Measurements from ENCODE around the gene PTPRE. TPM values are rescaled to one million over a fixed set of nuclear protein-coding genes. Genes with fewer than 3 reads are reported as not detected.

Gene PTPRE
- total RNA-seq, 2 experiments from 2014 or later, result 19.9 to 22.3 TPM

- Mint-ChIP-seq H3K36me3 (ENCODE audit: low read depth) (peaks cover 86% of the 10 kb centered on the region), H3K27me3 (no peaks in the 10 kb centered on the region), H3K4me1 (ENCODE audit: low read depth) (no peaks in the 10 kb centered on the region), H3K9me3 (no peaks in the 10 kb centered on the region), H3K4me3 (no peak overlapping the region), H3K27ac (no peak overlapping the region)
- ChIA-PET CTCF (interaction anchor here (0.8 to 2.1 kb wide), 6 partner anchors 10 to 97 kb away, joined by 3 to 6 read pairs (median 3); no protein-coding TSS in a partner anchor), POLR2A (interaction anchor here (0.6 to 2.2 kb wide), 5 partner anchors 10 to 19 kb away, joined by 3 to 18 read pairs (median 10); partner anchors contain the start of gene MKI67)
- ATAC-seq (no peak), DNase-seq (no peak)
- intact Hi-C loops (cut with micrococcal nuclease), result no loop called here
- TF ChIP-seq CTCF (IDR thresholded peaks at IDR 0.05), result no peak
Observed at GRCh38 chr10:128115356-128115755, 208.5 kb downstream of the PTPRE start.

DNA sequence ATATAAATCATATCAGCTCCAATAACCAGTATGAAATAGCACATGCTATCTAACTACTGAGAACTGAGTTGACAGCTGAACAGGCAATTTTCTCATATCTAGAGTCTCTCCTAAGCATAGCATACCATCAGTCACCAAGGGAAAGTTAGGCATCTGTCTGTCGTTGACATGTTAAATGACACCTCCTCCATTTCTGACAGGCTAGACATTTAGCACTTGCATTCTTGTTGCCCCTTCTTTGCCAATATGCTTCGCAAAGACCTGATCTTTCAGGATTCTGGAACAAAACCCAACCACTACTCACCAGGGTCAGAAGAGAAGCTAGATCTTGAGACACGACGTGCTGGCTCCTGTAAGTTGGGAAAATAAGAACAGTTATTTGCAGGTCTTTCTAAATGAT is 209.3 kb downstream of the PTPRE start:
- no peak for ATAC-seq
- DNase-seq, result no peak
- CTCF ChIA-PET, result interaction anchor here (0.8 to 2.1 kb wide), 9 partner anchors 9 to 96 kb away, joined by 3 to 7 read pairs (median 3); no protein-coding TSS in a partner anchor
- H3K4me3 Mint-ChIP-seq, result no peak overlapping the region
- peaks cover 90% of the 10 kb centered on the region for H3K36me3 Mint-ChIP-seq (ENCODE audit: low read depth)
- H3K9me3 Mint-ChIP-seq, result no peaks in the 10 kb centered on the region
- intact Hi-C loops (cut with micrococcal nuclease), result no loop called here
- POLR2A ChIA-PET, result interaction anchor here (0.9 to 2.2 kb wide), 6 partner anchors 9 to 54 kb away, joined by 3 to 18 read pairs (median 6); partner anchors contain the start of gene MKI67
- peaks cover 1% of the 10 kb centered on the region for H3K27me3 Mint-ChIP-seq
- no peak for TF ChIP-seq CTCF (IDR thresholded peaks at IDR 0.05)
- H3K4me1 Mint-ChIP-seq (ENCODE audit: low read depth), result no peaks in the 10 kb centered on the region
- no peak overlapping the region for H3K27ac Mint-ChIP-seq

DNA sequence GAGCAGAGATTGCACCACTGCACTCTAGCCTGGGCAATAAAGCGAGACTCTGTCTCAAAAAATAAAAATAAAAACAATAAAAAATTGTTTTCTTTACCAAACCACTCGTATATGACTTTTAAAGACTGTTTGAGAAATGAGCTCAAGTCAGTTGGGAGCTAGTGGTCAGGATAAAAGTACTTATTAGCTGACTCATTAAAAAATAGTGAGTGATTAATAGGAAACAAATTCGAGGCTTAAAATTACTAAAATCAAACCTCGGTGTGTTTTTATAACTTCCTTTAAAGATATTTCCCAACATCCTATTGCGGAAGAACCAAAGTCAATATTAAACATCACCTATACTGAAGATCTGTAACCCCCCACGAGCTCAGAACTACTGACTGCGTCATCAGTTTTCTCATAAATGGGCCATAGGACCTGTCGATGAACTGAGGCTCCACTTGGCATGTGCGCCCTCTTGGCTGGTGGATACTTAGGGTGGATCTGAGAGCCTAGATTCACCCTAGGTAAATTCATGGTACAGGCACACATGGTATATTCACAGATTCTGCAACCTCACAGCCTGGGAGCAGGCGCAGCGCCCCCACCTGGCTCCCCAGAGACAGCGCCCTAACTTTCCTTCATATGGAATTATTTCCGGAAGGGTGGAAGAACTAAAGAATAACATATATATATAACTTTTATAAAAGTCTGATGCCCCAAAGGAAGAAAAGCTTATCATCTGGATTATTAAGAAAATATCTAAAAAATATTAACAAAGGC is 210.1 kb downstream of the PTPRE start:
- Mint-ChIP-seq H3K36me3 (ENCODE audit: low read depth) (peaks cover 86% of the 10 kb centered on the region), H3K4me3 (no peak overlapping the region), H3K27me3 (peaks cover 1% of the 10 kb centered on the region), H3K4me1 (ENCODE audit: low read depth) (peaks cover 3% of the 10 kb centered on the region), H3K9me3 (no peaks in the 10 kb centered on the region), H3K27ac (no peak overlapping the region)
- CTCF ChIA-PET, result interaction anchor here (0.9 to 2.1 kb wide), 8 partner anchors 8 to 95 kb away, joined by 3 to 7 read pairs (median 4); no protein-coding TSS in a partner anchor
- peak; percentile 26 for TF ChIP-seq CTCF (IDR thresholded peaks at IDR 0.05)
- ATAC-seq (no peak), DNase-seq (no peak)
- POLR2A ChIA-PET, result interaction anchor here (0.6 to 2.2 kb wide), 6 partner anchors 8 to 55 kb away, joined by 3 to 18 read pairs (median 3); partner anchors contain the start of gene MKI67
- intact Hi-C loops (cut with micrococcal nuclease), result no loop called here

GRCh38 chr10:128121750-128122412 is 215.0 kb downstream of the PTPRE start:
- Mint-ChIP-seq H3K4me1 (ENCODE audit: low read depth) (peaks cover 22% of the 10 kb centered on the region), H3K27ac (no peak overlapping the region), H3K9me3 (no peaks in the 10 kb centered on the region), H3K27me3 (peaks cover 30% of the 10 kb centered on the region), H3K36me3 (ENCODE audit: low read depth) (peaks cover 78% of the 10 kb centered on the region), H3K4me3 (no peak overlapping the region)
- POLR2A ChIA-PET, result interaction anchor here (0.8 to 1.6 kb wide), 4 partner anchors 9 to 23 kb away, joined by 3 to 9 read pairs (median 4); no protein-coding TSS in a partner anchor
- DNase-seq, result no peak
- no peak for TF ChIP-seq CTCF (IDR thresholded peaks at IDR 0.05)
- intact Hi-C loops (cut with micrococcal nuclease), result no loop called here
- CTCF ChIA-PET, result no interaction called here
- ATAC-seq, result no peak

All from activated CD8-positive, alpha-beta T cell treated with anti-CD3 and anti-CD28 coated beads for 36 hours (primary cell).